PC-3 (cell line): ENCODE data around the gene KXD1. TPM values are rescaled to one million over a fixed set of nuclear protein-coding genes. Genes with fewer than 3 reads are reported as not detected.

ENCODE experiments used
- ATAC-seq: fragments of 200-7000 bp; cut with Tn5 transposase; 2 replicates; pipeline ENCODE4 v1.9.1; 2020; ENCODE audit warnings: mild to moderate bottlenecking, moderate library complexity
- BruUV-seq: library from RNA; stranded (reverse); fragments of 400-500 nt; replicated peaks from 2 replicates; lab custom pipeline; 2021; lab: Mats Ljungman, UMichigan
- CTCF ChIA-PET: fragments of 300-600 bp; sonication (Branson Sonifier 250); formaldehyde crosslinking; loops from one replicate; lab custom pipeline; 2022; ENCODE audit warnings: antibody characterized with exemption; lab: Charles Lee
- POLR2A ChIA-PET: fragments of 300-600 bp; sonication (Branson Sonifier 250); formaldehyde crosslinking; loops from one replicate; lab custom pipeline; 2022; ENCODE audit warnings: antibody characterized with exemption; ENCODE audit not compliant: unreplicated experiment; lab: Charles Lee
- DNase-seq: peaks from one replicate; pipeline ENCODE4 v3.0.0-alpha.2; 2015
- H2AFZ ChIP-seq: fragments of 300-600 bp; sonication (generic); 2 replicates; pipeline ENCODE4 v1.6.0; 2016; ENCODE audit warnings: antibody characterized with exemption, low read length
- H3F3A ChIP-seq: fragments of 300-600 bp; sonication (generic); one replicate; pipeline ENCODE4 v1.6.0; 2017; ENCODE audit warnings: antibody characterized with exemption, low read length, control low read depth, mild to moderate bottlenecking; ENCODE audit not compliant: unreplicated experiment
- H3K27ac ChIP-seq: fragments of 300-600 bp; sonication (generic); 2 replicates; pipeline ENCODE4 v1.5.1; 2016; ENCODE audit warnings: mild to moderate bottlenecking, low read length
- H3K27me3 ChIP-seq: fragments of 300-600 bp; sonication (generic); 2 replicates; pipeline ENCODE4 v1.6.1; 2016; ENCODE audit warnings: low read length, mixed read lengths
- H3K36me3 ChIP-seq: fragments of 300-600 bp; sonication (generic); 2 replicates; pipeline ENCODE4 v1.6.1; 2016; ENCODE audit warnings: low read depth, mixed run types, low read length, mixed read lengths
- H3K4me1 ChIP-seq: fragments of 300-600 bp; sonication (generic); 2 replicates; pipeline ENCODE4 v1.5.1; 2016; ENCODE audit warnings: low read length; ENCODE audit not compliant: insufficient read depth
- H3K4me2 ChIP-seq: fragments of 300-600 bp; sonication (generic); 2 replicates; pipeline ENCODE4 v1.6.0; 2016; ENCODE audit warnings: low read length
- H3K4me3 ChIP-seq: fragments of 300-600 bp; sonication (generic); 2 replicates; pipeline ENCODE4 v1.5.1; 2016; ENCODE audit warnings: mild to moderate bottlenecking, low read length, mixed read lengths
- H3K79me2 ChIP-seq: fragments of 300-600 bp; sonication (generic); 2 replicates; pipeline ENCODE4 v1.6.1; 2017; ENCODE audit warnings: low read length, mixed read lengths
- H3K9ac ChIP-seq: fragments of 300-600 bp; sonication (generic); 2 replicates; pipeline ENCODE4 v1.6.0; 2016; ENCODE audit warnings: mild to moderate bottlenecking, low read length
- H3K9me2 ChIP-seq: fragments of 300-600 bp; sonication (generic); replicated peaks from 2 replicates; pipeline ENCODE4 v1.6.1; 2016; ENCODE audit warnings: mixed run types, low read length, mixed read lengths
- H3K9me3 ChIP-seq: fragments of 300-600 bp; sonication (generic); 2 replicates; pipeline ENCODE4 v1.6.1; 2016; ENCODE audit warnings: low read length, mixed read lengths
- H4K20me1 ChIP-seq: fragments of 300-600 bp; sonication (generic); 2 replicates; pipeline ENCODE4 v1.6.1; 2016; ENCODE audit warnings: low read length, mixed read lengths
- EZH2 ChIP-seq: fragments of 300-600 bp; sonication (generic); IDR thresholded peaks from one replicate; pipeline ENCODE4 v1.6.1; 2017; ENCODE audit warnings: antibody characterized with exemption, mild to moderate bottlenecking, low read length; ENCODE audit not compliant: unreplicated experiment
- EZH2phosphoT487 ChIP-seq: fragments of 300-600 bp; sonication (generic); IDR thresholded peaks from 2 replicates; pipeline ENCODE4 v1.6.1; 2018; ENCODE audit warnings: mild to moderate bottlenecking, antibody characterized with exemption, low read length, borderline replicate concordance
- intact Hi-C: fragments of 100-400 bp; cut with micrococcal nuclease; formaldehyde crosslinking; loops from 2 replicates; pipeline ENCODE4 v1.9.0; 2023
- total RNA-seq: library from RNA; depleted of rRNA; stranded (reverse); fragments of >200 nt; gene quantifications from 2 replicates; pipeline ENCODE4 v1.2.3, GENCODE V29; 2014
- TF ChIP-seq, protein P1 (sequence below): fragments of 300-600 bp; sonication (generic); conservative IDR thresholded peaks from 2 replicates; pipeline ENCODE4 v1.5.1; 2017; ENCODE audit warnings: antibody characterized with exemption, low read depth, mild to moderate bottlenecking, low read length

Gene KXD1
- total RNA-seq, 1 experiment from 2014 or later = 137 TPM

DNA sequence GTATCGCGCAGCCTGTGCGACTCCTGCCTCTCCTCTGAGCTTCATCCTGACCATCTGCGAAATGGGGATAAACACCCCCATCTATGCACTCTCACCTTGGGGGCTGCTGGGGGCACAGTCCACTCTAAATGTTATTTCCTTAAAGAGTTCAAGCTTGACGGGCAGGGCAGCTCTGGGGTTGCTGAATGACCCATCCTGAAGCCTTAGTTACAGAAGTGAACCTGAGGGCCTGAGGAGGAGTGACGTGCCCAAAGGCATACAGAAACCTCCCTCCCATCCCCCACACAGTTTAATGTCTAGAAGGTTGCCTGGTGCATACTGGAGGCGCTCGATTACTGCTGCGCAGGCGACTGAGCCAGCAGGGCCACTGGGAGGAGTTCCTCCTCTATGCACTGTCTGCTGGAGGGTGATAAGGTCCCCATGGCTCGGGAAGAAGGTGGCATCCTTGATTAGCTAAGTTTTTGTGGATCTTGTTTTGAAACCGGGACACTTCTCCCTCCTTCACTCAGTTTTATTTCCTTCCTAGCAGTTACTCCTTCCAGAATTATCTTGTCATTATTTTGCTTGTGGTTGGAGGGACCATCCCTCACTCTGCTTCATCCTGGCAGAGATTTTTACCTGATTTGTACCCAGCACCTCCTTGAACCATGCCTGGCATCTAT is 13.7 kb upstream of the KXD1 start:
- DNase-seq (peak; percentile 87), ATAC-seq (peak; percentile 83)
- peak overlapping the region; percentile 70 for H3K4me3 ChIP-seq
- intact Hi-C loops = no loop called here
- no peak overlapping the region for H3K27ac ChIP-seq
- peak overlapping the region; percentile 97 for H2AFZ ChIP-seq
- H3K36me3 ChIP-seq = peaks cover 5% of the 10 kb centered on the region; the same call in 1 of the 2 replicates
- H3K9me2 ChIP-seq = no peaks in the 10 kb centered on the region
- no peaks in the 10 kb centered on the region for H3K27me3 ChIP-seq
- no peak overlapping the region for H3K9ac ChIP-seq
- no peaks in the 10 kb centered on the region for H3K9me3 ChIP-seq
- ChIA-PET CTCF (no interaction called here), POLR2A (interaction anchor here (0.6 kb wide), 1 partner anchor 13 kb away, joined by 4 read pairs; no protein-coding TSS in a partner anchor)
- TSS peak; percentile 28 for BruUV-seq
- no peak for TF ChIP-seq EZH2phosphoT487
- TF ChIP-seq, protein P1, sequence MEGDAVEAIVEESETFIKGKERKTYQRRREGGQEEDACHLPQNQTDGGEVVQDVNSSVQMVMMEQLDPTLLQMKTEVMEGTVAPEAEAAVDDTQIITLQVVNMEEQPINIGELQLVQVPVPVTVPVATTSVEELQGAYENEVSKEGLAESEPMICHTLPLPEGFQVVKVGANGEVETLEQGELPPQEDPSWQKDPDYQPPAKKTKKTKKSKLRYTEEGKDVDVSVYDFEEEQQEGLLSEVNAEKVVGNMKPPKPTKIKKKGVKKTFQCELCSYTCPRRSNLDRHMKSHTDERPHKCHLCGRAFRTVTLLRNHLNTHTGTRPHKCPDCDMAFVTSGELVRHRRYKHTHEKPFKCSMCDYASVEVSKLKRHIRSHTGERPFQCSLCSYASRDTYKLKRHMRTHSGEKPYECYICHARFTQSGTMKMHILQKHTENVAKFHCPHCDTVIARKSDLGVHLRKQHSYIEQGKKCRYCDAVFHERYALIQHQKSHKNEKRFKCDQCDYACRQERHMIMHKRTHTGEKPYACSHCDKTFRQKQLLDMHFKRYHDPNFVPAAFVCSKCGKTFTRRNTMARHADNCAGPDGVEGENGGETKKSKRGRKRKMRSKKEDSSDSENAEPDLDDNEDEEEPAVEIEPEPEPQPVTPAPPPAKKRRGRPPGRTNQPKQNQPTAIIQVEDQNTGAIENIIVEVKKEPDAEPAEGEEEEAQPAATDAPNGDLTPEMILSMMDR = 0 out of 2 replicates have a peak, but pooled peaks have one; percentile 13
- H4K20me1 ChIP-seq = no peaks in the 10 kb centered on the region
- peaks cover 11% of the 10 kb centered on the region for H3K79me2 ChIP-seq
- peaks cover 13% of the 10 kb centered on the region; the same call in 1 of the 2 replicates for H3K4me1 ChIP-seq
- peak overlapping the region; percentile 94 for H3K4me2 ChIP-seq
- H3F3A ChIP-seq = no peaks in the 10 kb centered on the region

DNA sequence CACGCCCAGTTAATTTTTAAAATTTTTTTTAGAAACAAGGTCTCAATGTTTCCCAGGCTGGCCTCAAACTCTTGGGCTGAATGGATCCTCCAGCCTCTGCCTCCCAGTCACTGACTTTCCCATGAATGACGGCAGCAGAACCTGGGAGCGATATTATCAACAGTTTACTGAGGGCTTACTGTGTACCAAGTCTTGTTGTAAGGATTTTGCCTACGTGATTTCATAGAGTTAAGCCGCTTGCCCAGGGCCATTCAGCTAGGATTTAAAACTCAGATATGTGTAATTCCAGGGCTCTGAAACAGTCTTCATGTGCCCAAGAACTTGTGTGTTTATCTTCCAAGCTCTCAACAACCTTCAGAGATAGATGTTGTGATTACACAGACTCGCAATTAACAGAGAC is 6.0 kb upstream of the KXD1 start:
- Histone ChIP-seq H3F3A (no peaks in the 10 kb centered on the region), H3K27me3 (no peaks in the 10 kb centered on the region), H3K9me2 (no peaks in the 10 kb centered on the region), H3K27ac (no peak overlapping the region), H3K9me3 (no peaks in the 10 kb centered on the region), H3K79me2 (no peaks in the 10 kb centered on the region), H2AFZ (peak overlapping the region; percentile 81), H4K20me1 (no peaks in the 10 kb centered on the region), H3K4me1 (no peaks in the 10 kb centered on the region), H3K9ac (no peak overlapping the region), H3K4me3 (no peak overlapping the region), H3K4me2 (0 out of 2 replicates have a peak overlapping the region, but pooled peaks have one; percentile 28), H3K36me3 (no peaks in the 10 kb centered on the region)
- BruUV-seq = no TSS peak
- TF ChIP-seq, protein P1 = no peak
- TF ChIP-seq EZH2phosphoT487 (no peak), EZH2 (no peak)
- ATAC-seq (peak; percentile 20; the same call in 1 of the 2 replicates), DNase-seq (no peak)
- POLR2A ChIA-PET = no interaction called here
- intact Hi-C loops = no loop called here
- CTCF ChIA-PET = no interaction called here

DNA sequence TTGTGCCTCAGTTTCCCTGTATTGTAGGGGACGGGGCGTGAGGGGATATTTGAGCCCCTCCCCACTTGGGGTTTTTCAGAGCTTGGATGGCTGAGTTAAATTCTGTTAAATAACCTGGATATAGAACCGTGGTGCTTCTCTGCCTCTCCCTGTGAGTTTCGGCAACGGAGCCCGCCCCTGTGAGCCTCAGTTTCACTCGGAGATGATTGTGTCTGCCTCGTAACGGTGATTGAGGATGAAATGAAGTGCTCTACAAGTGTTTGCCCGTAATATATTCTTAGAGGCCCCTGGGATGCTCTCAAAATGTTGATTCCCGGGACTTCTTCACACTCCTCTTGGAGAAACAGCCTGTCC is 509 bp downstream of the KXD1 start:
- H3K9me2 ChIP-seq = no peaks in the 10 kb centered on the region
- H4K20me1 ChIP-seq = no peaks in the 10 kb centered on the region
- ChIA-PET POLR2A (interaction anchor here (0.6 to 1.0 kb wide), 5 partner anchors 20 to 819 kb away, joined by 3 to 19 read pairs (median 5); partner anchors contain the start of gene REX1BD), CTCF (interaction anchor here (0.7 to 1.6 kb wide), 4 partner anchors 31 to 69 kb away, joined by 3 to 5 read pairs (median 4); no protein-coding TSS in a partner anchor)
- intact Hi-C loops = loop anchor here (5.0 kb wide), 1 partner anchor 36 kb away; the partner anchor contains the start of gene ELL
- no peaks in the 10 kb centered on the region for H3K27me3 ChIP-seq
- no peak for TF ChIP-seq EZH2phosphoT487
- TF ChIP-seq, protein P1 = no peak
- no peak for TF ChIP-seq EZH2
- peak overlapping the region; percentile 82 for H3K4me3 ChIP-seq
- H2AFZ ChIP-seq = peak overlapping the region; percentile 68
- H3K27ac ChIP-seq = peak overlapping the region; percentile 29
- ATAC-seq (no peak), DNase-seq (no peak)
- H3K9me3 ChIP-seq = no peaks in the 10 kb centered on the region
- no peaks in the 10 kb centered on the region for H3F3A ChIP-seq
- peak overlapping the region; percentile 90 for H3K4me2 ChIP-seq
- H3K9ac ChIP-seq = peak overlapping the region; percentile 92
- peaks cover 12% of the 10 kb centered on the region; the same call in 1 of the 2 replicates for H3K4me1 ChIP-seq
- BruUV-seq = TSS peak; percentile 68
- no peaks in the 10 kb centered on the region for H3K36me3 ChIP-seq
- H3K79me2 ChIP-seq = peaks cover 24% of the 10 kb centered on the region
